Neutrophil (primary cell): ENCODE data around the gene PLA2R1.

Experiments used
- H3K27ac ChIP-seq: fragments of 200-600 bp; sonication (generic); 2 replicates; pipeline ENCODE4 v1.5.1; 2016; ENCODE audit warnings: mild to moderate bottlenecking, moderate library complexity
- H3K27me3 ChIP-seq: fragments of 200-600 bp; sonication (generic); 2 replicates; pipeline ENCODE4 v1.6.0; 2016; ENCODE audit warnings: mild to moderate bottlenecking
- H3K36me3 ChIP-seq: fragments of 200-600 bp; sonication (generic); 2 replicates; pipeline ENCODE4 v1.5.1; 2017
- H3K4me1 ChIP-seq, 2 experiments: fragments of 200-600 bp in 1 of 2; sonication (generic) in 1 of 2; 1 replicate in 1 of 2; 2 replicates in 1 of 2; pipeline versions ENCODE4 v1.5.1 to v1.6.1; 2013 to 2016; ENCODE audit warnings: low read depth in 1 of 2, low read length in 1 of 2, mild to moderate bottlenecking in 1 of 2, moderate library complexity in 1 of 2; ENCODE audit not compliant: control insufficient read depth in 1 of 2, insufficient read depth in 1 of 2
- H3K4me3 ChIP-seq, 2 experiments: fragments of 200-600 bp in 1 of 2; sonication (generic) in 1 of 2; 1 replicate in 1 of 2; 2 replicates in 1 of 2; pipeline ENCODE4 v1.5.1; 2013 to 2016; ENCODE audit warnings: low read depth in 1 of 2, low read length in 1 of 2, mild to moderate bottlenecking in 1 of 2, moderate library complexity in 1 of 2
- H3K9me3 ChIP-seq: fragments of 200-600 bp; sonication (generic); 2 replicates; pipeline ENCODE4 v1.5.1; 2016
- TF ChIP-seq, protein P1 (sequence below): fragments of 200-600 bp; sonication (generic); IDR thresholded peaks from 2 replicates; pipeline ENCODE4 v1.5.1; 2016; ENCODE audit warnings: antibody characterized with exemption

The PLA2R1 gene

DNA sequence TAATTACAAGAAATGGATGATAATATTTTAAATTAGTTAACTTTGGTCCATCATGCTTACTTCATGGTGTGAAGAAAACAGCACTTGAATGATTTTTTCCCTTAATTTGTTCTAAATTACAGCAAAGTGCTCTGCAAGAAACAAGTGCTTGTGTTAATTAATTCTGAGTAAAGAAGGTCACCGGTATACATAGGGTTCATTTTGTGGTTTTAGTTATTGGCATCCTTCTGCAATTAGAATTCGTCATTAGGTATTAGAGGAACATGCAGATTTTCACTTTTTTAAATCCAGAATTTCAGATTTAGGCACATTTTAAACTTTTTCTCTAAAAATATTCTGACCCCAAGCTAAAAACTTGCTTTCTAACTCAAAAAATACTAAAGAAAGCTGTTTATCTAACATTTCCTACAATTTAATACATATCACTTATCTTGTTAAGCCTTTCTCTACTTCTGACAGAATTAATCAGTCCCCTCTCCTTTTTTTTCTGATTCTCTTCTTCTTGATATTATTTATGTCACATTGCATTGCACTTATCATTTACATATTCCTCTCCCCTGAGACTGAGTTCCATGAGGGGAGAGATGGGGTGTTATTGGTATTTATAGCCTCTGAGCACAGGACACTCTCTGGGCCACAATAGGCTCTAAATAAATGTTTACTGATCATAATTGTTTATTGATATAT, 129.2 kb downstream of the PLA2R1 start:
- H3K4me1 ChIP-seq, result peaks cover 28% of the 10 kb centered on the region in 2 experiments
- TF ChIP-seq, protein P1, sequence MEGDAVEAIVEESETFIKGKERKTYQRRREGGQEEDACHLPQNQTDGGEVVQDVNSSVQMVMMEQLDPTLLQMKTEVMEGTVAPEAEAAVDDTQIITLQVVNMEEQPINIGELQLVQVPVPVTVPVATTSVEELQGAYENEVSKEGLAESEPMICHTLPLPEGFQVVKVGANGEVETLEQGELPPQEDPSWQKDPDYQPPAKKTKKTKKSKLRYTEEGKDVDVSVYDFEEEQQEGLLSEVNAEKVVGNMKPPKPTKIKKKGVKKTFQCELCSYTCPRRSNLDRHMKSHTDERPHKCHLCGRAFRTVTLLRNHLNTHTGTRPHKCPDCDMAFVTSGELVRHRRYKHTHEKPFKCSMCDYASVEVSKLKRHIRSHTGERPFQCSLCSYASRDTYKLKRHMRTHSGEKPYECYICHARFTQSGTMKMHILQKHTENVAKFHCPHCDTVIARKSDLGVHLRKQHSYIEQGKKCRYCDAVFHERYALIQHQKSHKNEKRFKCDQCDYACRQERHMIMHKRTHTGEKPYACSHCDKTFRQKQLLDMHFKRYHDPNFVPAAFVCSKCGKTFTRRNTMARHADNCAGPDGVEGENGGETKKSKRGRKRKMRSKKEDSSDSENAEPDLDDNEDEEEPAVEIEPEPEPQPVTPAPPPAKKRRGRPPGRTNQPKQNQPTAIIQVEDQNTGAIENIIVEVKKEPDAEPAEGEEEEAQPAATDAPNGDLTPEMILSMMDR, result no peak
- no peaks in the 10 kb centered on the region for H3K36me3 ChIP-seq
- peak overlapping the region in 1 of 2 experiments; percentile 39 for H3K4me3 ChIP-seq
- no peaks in the 10 kb centered on the region for H3K27me3 ChIP-seq
- H3K27ac ChIP-seq, result peak overlapping the region; percentile 75
- no peaks in the 10 kb centered on the region for H3K9me3 ChIP-seq

DNA sequence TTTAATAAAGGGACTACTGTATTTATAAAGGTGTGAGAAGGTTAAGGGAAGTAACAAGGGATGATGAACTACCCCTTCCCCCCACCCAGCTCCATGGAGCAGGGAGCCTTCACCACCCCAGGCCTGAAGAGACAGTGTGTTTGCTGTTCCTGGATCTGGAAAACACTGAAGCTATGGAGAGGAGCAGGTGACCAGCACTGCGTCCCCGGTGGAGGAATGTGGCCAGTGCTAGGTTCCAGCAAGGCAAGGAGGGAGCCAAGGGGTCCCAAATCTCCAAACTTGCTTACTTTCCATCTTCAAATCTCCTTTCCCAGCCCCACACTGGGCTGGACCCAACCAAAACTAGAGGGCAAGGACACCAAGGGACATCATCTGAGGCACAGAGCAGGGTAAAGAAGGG, 135.7 kb downstream of the PLA2R1 start:
- no peaks in the 10 kb centered on the region for H3K36me3 ChIP-seq
- H3K27ac ChIP-seq, result no peak overlapping the region
- no peaks in the 10 kb centered on the region for H3K9me3 ChIP-seq
- H3K4me1 ChIP-seq, result peaks cover 4% of the 10 kb centered on the region in 2 experiments
- H3K4me3 ChIP-seq, result no peak overlapping the region
- TF ChIP-seq, protein P1, result no peak
- no peaks in the 10 kb centered on the region for H3K27me3 ChIP-seq

DNA sequence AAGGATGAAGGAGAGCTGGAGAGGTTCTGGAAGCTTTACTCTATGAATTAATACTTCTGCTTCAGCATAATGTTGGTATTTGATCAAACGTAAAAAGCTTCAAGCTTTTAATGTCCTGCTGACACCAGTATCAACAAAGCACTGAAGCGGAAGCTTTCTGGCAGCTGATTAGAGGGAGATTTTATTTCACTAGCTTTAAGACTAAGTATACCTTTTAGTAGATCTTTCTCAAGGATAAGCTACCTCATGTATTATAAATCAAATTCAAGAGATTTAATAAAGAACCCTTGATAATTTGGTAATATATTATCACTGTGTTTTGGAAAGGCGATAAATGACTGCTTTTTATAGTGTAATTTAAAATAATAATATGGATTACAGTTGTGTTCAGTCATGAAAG, 136.4 kb downstream of the PLA2R1 start:
- Histone ChIP-seq H3K36me3 (no peaks in the 10 kb centered on the region), H3K4me1 (peaks cover 4 to 6% of the 10 kb centered on the region in 2 experiments), H3K27me3 (no peaks in the 10 kb centered on the region), H3K27ac (no peak overlapping the region), H3K4me3 (no peak overlapping the region), H3K9me3 (no peaks in the 10 kb centered on the region)
- TF ChIP-seq, protein P1, result no peak

DNA sequence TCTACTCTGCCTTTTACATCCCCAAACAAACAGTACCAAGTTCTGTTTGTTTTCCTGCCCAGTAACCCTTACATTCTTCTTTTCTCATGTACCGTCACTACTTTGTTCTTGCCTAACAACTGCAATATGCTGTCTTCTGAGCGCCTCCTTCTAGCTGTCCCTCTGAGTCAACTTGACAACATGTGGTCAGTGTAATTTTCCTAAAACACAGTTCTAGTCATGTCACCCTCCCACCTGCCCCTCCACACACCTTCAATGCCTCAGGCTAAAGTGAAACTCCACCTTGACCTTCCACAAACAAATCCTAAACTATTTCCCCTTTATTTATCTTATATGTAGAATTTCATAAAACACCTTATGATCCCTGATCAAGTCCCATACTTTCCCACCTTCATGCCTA, 139.9 kb downstream of the PLA2R1 start:
- Histone ChIP-seq H3K4me1 (peaks cover 4 to 6% of the 10 kb centered on the region in 2 experiments), H3K27me3 (no peaks in the 10 kb centered on the region), H3K9me3 (no peaks in the 10 kb centered on the region), H3K4me3 (no peak overlapping the region), H3K36me3 (no peaks in the 10 kb centered on the region), H3K27ac (no peak overlapping the region)
- TF ChIP-seq, protein P1, result no peak

DNA sequence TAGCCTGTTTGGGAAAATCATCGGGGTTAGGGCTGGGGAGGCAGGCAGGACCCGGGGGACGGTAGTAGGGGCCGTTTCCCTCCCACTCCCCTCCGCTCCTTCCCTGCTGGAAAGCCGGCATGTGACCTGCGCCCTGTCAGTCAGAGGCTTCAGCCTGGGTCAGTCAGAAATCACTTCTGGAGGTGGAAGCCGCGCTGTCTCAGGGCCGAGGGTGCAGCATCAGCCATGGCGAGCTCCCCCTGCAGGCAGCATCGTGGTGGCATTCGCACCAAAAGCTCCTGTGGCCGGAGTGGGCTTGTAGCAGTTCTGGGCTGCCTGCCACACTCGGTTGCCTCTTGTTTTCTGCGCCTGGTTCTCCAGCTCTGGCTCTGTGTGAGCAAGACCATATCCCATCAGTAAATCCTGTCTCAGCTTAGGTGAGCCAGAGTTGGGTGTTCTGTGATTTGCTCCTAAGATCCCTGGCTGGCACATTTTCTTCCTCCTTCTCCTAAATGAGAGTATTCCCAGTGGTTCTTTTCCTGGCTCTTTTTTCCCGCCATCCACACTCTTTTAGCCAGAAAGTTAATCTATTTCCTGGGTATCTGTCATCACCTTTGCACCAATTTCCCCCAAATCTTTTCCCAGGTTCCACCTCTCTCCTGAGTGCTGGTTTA, 140.5 kb downstream of the PLA2R1 start:
- Histone ChIP-seq H3K36me3 (no peaks in the 10 kb centered on the region), H3K27me3 (no peaks in the 10 kb centered on the region), H3K4me3 (peak overlapping the region in 1 of 2 experiments; percentile 8), H3K27ac (no peak overlapping the region), H3K9me3 (no peaks in the 10 kb centered on the region), H3K4me1 (peaks cover 4 to 6% of the 10 kb centered on the region in 2 experiments)
- TF ChIP-seq, protein P1, result peak; percentile 83
